Measurements from ENCODE around the gene NKX6-1. TPM values are rescaled to one million over a fixed set of nuclear protein-coding genes. Genes with fewer than 3 reads are reported as not detected.

Gene NKX6-1
- total and polyA plus RNA-seq, 2 donors from 2014 or later, result 0.35 TPM; not detected in 1

DNA sequence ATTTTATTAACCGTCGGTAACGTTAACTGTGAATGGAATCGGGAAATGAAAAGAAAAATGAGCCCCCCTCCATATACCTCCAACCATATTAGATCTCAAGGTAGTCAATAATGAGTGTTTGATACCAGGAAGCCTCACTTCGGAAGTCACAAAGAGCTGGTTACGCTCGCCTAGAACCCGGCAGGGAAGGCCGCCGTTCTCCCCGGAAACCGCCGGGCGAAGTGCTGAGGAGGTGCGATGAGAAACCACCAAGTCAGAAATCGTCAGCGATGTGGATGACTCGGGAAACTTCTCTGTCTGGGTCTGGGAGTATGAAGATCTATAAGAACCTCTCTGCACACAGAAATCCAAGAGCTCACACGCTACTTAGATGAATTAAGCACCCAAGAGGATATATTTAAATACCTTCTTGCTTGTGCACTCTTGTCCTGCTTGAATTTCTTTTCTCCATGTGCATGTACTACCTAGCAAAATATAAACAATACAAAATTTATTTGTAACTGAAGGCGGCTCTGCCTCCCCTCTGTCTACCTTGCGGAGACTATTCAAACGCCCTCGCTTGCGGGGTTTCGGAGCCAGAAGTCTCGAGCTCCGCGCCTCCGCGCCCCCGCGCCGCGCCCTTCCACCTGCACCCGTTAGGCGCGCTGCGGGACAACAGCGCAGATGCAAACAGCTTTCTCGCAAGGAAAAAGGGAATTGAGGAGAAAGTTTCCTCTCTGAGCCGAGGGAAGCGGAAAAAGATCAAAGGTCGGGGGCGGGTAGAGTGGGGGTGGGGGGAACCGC is 17.8 kb downstream of the NKX6-1 start:
- no peaks in the 10 kb centered on the region for H3K9me3 ChIP-seq (ENCODE audit: control insufficient read depth in 2 of 3, insufficient read depth in 1 of 3, low read length in 3 of 3)
- peaks cover 75% of the 10 kb centered on the region for H3K27me3 ChIP-seq (ENCODE audit: control insufficient read depth, insufficient read depth, low read length)
- no peaks in the 10 kb centered on the region for H3K36me3 ChIP-seq (ENCODE audit: control insufficient read depth in 2 of 3, insufficient read depth in 3 of 3, low read length in 3 of 3)
- TF ChIP-seq, protein P1, sequence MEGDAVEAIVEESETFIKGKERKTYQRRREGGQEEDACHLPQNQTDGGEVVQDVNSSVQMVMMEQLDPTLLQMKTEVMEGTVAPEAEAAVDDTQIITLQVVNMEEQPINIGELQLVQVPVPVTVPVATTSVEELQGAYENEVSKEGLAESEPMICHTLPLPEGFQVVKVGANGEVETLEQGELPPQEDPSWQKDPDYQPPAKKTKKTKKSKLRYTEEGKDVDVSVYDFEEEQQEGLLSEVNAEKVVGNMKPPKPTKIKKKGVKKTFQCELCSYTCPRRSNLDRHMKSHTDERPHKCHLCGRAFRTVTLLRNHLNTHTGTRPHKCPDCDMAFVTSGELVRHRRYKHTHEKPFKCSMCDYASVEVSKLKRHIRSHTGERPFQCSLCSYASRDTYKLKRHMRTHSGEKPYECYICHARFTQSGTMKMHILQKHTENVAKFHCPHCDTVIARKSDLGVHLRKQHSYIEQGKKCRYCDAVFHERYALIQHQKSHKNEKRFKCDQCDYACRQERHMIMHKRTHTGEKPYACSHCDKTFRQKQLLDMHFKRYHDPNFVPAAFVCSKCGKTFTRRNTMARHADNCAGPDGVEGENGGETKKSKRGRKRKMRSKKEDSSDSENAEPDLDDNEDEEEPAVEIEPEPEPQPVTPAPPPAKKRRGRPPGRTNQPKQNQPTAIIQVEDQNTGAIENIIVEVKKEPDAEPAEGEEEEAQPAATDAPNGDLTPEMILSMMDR (IDR thresholded peaks at IDR 0.05; ENCODE audit: borderline replicate concordance, extremely low read depth, insufficient read depth), result no peak
- no peak overlapping the region for H3K27ac ChIP-seq (ENCODE audit: low read depth in 2 of 2, low read length in 2 of 2)
- FAIRE-seq, result no peak
- intact Hi-C loops (cut with DNase I), result no loop called here
- H3K4me3 ChIP-seq (ENCODE audit: low read length in 3 of 3), result no peak overlapping the region
- DNase-seq, result peak in 1 of 5 donors; percentile 52
- no peak overlapping the region for H3K9ac ChIP-seq (ENCODE audit: low read length in 3 of 3)
- H3K4me1 ChIP-seq (ENCODE audit: control insufficient read depth in 2 of 3, insufficient read depth in 2 of 3, low read depth in 1 of 3, low read length in 3 of 3), result peaks cover 0 to 6% (median 5%) of the 10 kb centered on the region in 3 donors

DNA sequence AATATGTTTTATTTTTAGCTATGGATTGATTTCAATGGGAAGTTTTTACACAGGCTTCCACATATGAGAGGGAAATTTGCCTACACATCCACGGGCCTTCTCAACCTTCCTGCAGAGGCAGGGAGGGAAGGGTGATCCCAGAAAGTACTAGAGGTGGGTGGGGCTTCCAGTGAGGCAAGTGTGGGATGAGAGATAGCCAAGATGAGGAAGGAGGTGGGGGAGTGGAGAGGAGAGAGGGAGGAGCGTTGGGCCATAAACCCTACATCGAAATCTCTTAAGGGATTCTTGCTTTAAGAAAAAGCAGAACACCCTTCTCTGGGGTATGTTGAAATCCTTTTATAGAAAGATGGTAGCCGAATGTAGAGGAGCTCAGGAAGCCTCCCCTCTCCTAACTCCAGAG is 19.0 kb downstream of the NKX6-1 start:
- H3K4me3 ChIP-seq (ENCODE audit: low read length in 3 of 3), result no peak overlapping the region
- peaks cover 65% of the 10 kb centered on the region for H3K27me3 ChIP-seq (ENCODE audit: control insufficient read depth, insufficient read depth, low read length)

DNA sequence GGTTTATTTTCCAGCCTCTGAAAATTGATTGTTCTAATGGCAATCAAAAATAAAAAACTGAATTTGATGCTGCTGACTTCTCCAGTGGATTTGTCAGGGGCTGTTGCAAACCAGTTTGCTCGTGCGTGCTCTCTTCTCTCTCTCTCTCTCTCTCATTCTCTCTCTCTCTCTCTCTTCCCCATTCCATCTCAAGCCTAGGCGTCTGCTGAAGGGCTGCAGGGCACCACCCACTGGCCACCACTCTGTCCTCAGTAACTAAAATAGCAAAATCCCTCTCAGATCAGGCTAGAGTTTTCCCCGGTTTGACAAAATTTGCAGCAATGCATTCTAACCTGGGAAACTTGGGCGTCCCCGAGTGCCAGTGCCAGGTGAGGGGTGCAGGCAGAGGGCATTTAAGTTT is 19.4 kb downstream of the NKX6-1 start:
- no peak overlapping the region for H3K4me3 ChIP-seq (ENCODE audit: low read length in 3 of 3)
- intact Hi-C loops (cut with DNase I), result no loop called here
- DNase-seq (peak in 1 of 5 donors; percentile 26), FAIRE-seq (no peak)
- TF ChIP-seq, protein P1 (IDR thresholded peaks at IDR 0.05; ENCODE audit: borderline replicate concordance, extremely low read depth, insufficient read depth), result no peak
- peaks cover 0 to 6% (median 5%) of the 10 kb centered on the region in 3 donors for H3K4me1 ChIP-seq (ENCODE audit: control insufficient read depth in 2 of 3, insufficient read depth in 2 of 3, low read depth in 1 of 3, low read length in 3 of 3)
- no peak overlapping the region for H3K9ac ChIP-seq (ENCODE audit: low read length in 3 of 3)
- H3K27ac ChIP-seq (ENCODE audit: low read depth in 2 of 2, low read length in 2 of 2), result no peak overlapping the region
- H3K36me3 ChIP-seq (ENCODE audit: control insufficient read depth in 2 of 3, insufficient read depth in 3 of 3, low read length in 3 of 3), result no peaks in the 10 kb centered on the region
- H3K9me3 ChIP-seq (ENCODE audit: control insufficient read depth in 2 of 3, insufficient read depth in 1 of 3, low read length in 3 of 3), result no peaks in the 10 kb centered on the region
- peaks cover 63% of the 10 kb centered on the region for H3K27me3 ChIP-seq (ENCODE audit: control insufficient read depth, insufficient read depth, low read length)

More for the DNA sequence above, 19.0 kb downstream of the NKX6-1 start:
- peaks cover 0 to 6% (median 5%) of the 10 kb centered on the region in 3 donors for H3K4me1 ChIP-seq (ENCODE audit: control insufficient read depth in 2 of 3, insufficient read depth in 2 of 3, low read depth in 1 of 3, low read length in 3 of 3)
- no peaks in the 10 kb centered on the region for H3K36me3 ChIP-seq (ENCODE audit: control insufficient read depth in 2 of 3, insufficient read depth in 3 of 3, low read length in 3 of 3)
- H3K9ac ChIP-seq (ENCODE audit: low read length in 3 of 3), result no peak overlapping the region
- no peak overlapping the region for H3K27ac ChIP-seq (ENCODE audit: low read depth in 2 of 2, low read length in 2 of 2)
- no peaks in the 10 kb centered on the region for H3K9me3 ChIP-seq (ENCODE audit: control insufficient read depth in 2 of 3, insufficient read depth in 1 of 3, low read length in 3 of 3)
- DNase-seq (no peak), FAIRE-seq (no peak)
- TF ChIP-seq, protein P1 (IDR thresholded peaks at IDR 0.05; ENCODE audit: borderline replicate concordance, extremely low read depth, insufficient read depth), result no peak
- intact Hi-C loops (cut with DNase I), result no loop called here
